ENCODE measurements around the gene THSD7B. TPM values are rescaled to one million over a fixed set of nuclear protein-coding genes. Genes with fewer than 3 reads are reported as not detected.

THSD7B gene
- total RNA-seq, 1 donor from 2014 or later, result 1.2 TPM

- Mint-ChIP-seq H3K9me3 (no peaks in the 10 kb centered on the region), H3K27me3 (ENCODE audit: insufficient read depth, low read depth) (no peaks in the 10 kb centered on the region), H3K4me1 (no peaks in the 10 kb centered on the region), H3K27ac (no peak overlapping the region), H3K36me3 (no peaks in the 10 kb centered on the region), H3K4me3 (no peak overlapping the region)
- Histone ChIP-seq H3K36me3 (no peaks in the 10 kb centered on the region), H4K20me1 (ENCODE audit: low read depth) (no peaks in the 10 kb centered on the region), H3K79me2 (ENCODE audit: low read depth) (no peaks in the 10 kb centered on the region), H3K27ac (no peak overlapping the region), H3K4me2 (no peak overlapping the region), H3K4me1 (no peaks in the 10 kb centered on the region), H3K9me3 (ENCODE audit: low read depth) (no peaks in the 10 kb centered on the region), H3K27me3 (no peaks in the 10 kb centered on the region), H2AFZ (replicated peaks) (no peak overlapping the region), H3K9ac (no peak overlapping the region), H3K4me3 (no peak overlapping the region), H3F3A (ENCODE audit: low read depth) (no peaks in the 10 kb centered on the region)
- TF ChIP-seq EZH2 (IDR thresholded peaks at IDR 0.05), result no peak
- TF ChIP-seq, protein P1, sequence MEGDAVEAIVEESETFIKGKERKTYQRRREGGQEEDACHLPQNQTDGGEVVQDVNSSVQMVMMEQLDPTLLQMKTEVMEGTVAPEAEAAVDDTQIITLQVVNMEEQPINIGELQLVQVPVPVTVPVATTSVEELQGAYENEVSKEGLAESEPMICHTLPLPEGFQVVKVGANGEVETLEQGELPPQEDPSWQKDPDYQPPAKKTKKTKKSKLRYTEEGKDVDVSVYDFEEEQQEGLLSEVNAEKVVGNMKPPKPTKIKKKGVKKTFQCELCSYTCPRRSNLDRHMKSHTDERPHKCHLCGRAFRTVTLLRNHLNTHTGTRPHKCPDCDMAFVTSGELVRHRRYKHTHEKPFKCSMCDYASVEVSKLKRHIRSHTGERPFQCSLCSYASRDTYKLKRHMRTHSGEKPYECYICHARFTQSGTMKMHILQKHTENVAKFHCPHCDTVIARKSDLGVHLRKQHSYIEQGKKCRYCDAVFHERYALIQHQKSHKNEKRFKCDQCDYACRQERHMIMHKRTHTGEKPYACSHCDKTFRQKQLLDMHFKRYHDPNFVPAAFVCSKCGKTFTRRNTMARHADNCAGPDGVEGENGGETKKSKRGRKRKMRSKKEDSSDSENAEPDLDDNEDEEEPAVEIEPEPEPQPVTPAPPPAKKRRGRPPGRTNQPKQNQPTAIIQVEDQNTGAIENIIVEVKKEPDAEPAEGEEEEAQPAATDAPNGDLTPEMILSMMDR (IDR thresholded peaks at IDR 0.05), result no peak
- no peak for TF ChIP-seq EZH2phosphoT487 (IDR thresholded peaks at IDR 0.05)
- no peak for DNase-seq (ENCODE audit: low spot score)
Measured at GRCh38 chr2:136727973-136728699, 37.2 kb upstream of the THSD7B start.

DNA sequence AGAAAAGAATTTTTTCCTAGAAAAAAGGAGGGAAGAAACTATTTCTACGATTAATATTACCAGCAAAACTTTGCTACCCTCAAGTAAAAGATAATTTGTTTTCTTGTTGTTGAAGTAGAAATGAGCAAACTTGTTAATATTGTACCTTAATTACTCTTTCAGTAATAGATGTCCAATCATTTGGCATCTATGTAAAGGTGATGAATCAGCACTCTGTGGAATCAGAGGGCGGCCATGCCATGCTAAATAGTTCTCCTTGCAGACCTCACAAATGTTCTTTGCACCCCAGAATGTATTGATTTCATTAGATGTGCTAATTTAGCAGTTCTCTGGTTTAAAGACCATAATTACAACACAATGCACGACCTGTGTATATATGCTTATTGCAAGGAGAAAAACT lies 29.1 kb upstream of the THSD7B start:
- Histone ChIP-seq H3K27me3 (peaks cover 18% of the 10 kb centered on the region), H3K9me3 (ENCODE audit: low read depth) (no peaks in the 10 kb centered on the region), H3F3A (ENCODE audit: low read depth) (no peaks in the 10 kb centered on the region), H3K79me2 (ENCODE audit: low read depth) (no peaks in the 10 kb centered on the region), H3K4me2 (no peak overlapping the region), H3K4me1 (no peaks in the 10 kb centered on the region), H3K4me3 (no peak overlapping the region), H3K9ac (no peak overlapping the region), H3K36me3 (no peaks in the 10 kb centered on the region), H3K27ac (no peak overlapping the region), H2AFZ (replicated peaks) (no peak overlapping the region), H4K20me1 (ENCODE audit: low read depth) (no peaks in the 10 kb centered on the region)
- Mint-ChIP-seq H3K9me3 (no peaks in the 10 kb centered on the region), H3K27ac (no peak overlapping the region), H3K4me1 (no peaks in the 10 kb centered on the region), H3K4me3 (no peak overlapping the region), H3K36me3 (no peaks in the 10 kb centered on the region), H3K27me3 (ENCODE audit: insufficient read depth, low read depth) (peaks cover 2% of the 10 kb centered on the region)
- DNase-seq (ENCODE audit: low spot score), result no peak
- TF ChIP-seq EZH2phosphoT487 (IDR thresholded peaks at IDR 0.05), result no peak
- no peak for TF ChIP-seq EZH2 (IDR thresholded peaks at IDR 0.05)
- TF ChIP-seq, protein P1 (IDR thresholded peaks at IDR 0.05), result no peak

DNA sequence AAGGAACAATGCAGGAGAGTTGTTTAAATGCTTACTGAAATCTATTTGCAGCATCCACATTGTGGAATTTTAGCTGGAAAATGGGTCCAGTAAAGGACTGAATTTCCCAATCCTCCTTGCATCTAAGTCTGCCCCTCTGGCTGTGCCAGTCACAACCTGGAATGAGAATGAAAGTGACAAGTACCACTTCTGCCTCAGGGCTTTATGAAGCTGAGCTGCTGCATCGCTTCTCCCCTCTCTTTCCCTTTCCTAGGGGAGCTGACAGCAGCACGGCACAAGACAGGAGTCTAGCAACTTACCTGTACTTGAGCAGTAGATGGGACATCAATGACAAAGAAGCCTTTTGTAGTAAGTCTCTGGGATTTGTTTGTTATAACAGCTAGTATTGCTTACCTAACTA lies 27.3 kb upstream of the THSD7B start:
- Mint-ChIP-seq H3K4me3 (no peak overlapping the region), H3K9me3 (no peaks in the 10 kb centered on the region), H3K27ac (no peak overlapping the region), H3K4me1 (no peaks in the 10 kb centered on the region), H3K27me3 (ENCODE audit: insufficient read depth, low read depth) (peaks cover 4% of the 10 kb centered on the region), H3K36me3 (no peaks in the 10 kb centered on the region)
- DNase-seq (ENCODE audit: low spot score), result no peak
- Histone ChIP-seq H3K36me3 (no peaks in the 10 kb centered on the region), H2AFZ (replicated peaks) (no peak overlapping the region), H3F3A (ENCODE audit: low read depth) (no peaks in the 10 kb centered on the region), H3K4me1 (no peaks in the 10 kb centered on the region), H3K79me2 (ENCODE audit: low read depth) (no peaks in the 10 kb centered on the region), H3K27ac (no peak overlapping the region), H3K9me3 (ENCODE audit: low read depth) (no peaks in the 10 kb centered on the region), H3K4me2 (no peak overlapping the region), H3K9ac (no peak overlapping the region), H4K20me1 (ENCODE audit: low read depth) (no peaks in the 10 kb centered on the region), H3K27me3 (peaks cover 29% of the 10 kb centered on the region), H3K4me3 (no peak overlapping the region)
- no peak for TF ChIP-seq EZH2 (IDR thresholded peaks at IDR 0.05)
- no peak for TF ChIP-seq EZH2phosphoT487 (IDR thresholded peaks at IDR 0.05)
- TF ChIP-seq, protein P1 (IDR thresholded peaks at IDR 0.05), result no peak

Data from neural progenitor cell (in vitro differentiated cells).